ENCODE measurements around the gene SUSD6.

Gene SUSD6

DNA sequence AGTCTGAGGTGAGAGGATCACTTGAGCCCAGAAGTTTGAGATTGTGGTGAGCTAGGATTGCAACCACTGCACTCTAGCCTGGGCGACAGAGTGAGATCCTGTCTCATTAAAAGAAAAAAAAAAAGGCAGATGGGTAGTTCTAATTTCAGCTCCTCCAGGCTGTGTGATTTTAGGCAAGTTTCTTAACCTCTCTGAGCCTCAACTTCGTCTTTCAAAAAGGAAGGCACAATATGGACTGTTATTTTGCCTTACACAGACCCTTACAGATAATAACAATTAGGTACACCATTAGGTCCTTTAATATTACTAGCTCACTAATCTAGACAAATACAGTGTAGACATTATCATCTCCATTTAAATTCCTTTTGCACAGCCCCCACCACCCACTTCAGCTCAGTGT is 31.9 kb upstream of the SUSD6 start:
- no peak for DNase-seq (ENCODE audit: low read depth in 1 of 2, low spot score in 1 of 2)
- H3K27me3 ChIP-seq (ENCODE audit: insufficient read depth, poor library complexity, severe bottlenecking): no peaks in the 10 kb centered on the region
- no peak overlapping the region for H3K4me3 ChIP-seq (replicated peaks; ENCODE audit: insufficient read depth, low read length)
- H3K27ac ChIP-seq (replicated peaks): no peak overlapping the region
- no peak for TF ChIP-seq POLR2AphosphoS5 (IDR thresholded peaks at IDR 0.05; ENCODE audit: low read depth)

DNA sequence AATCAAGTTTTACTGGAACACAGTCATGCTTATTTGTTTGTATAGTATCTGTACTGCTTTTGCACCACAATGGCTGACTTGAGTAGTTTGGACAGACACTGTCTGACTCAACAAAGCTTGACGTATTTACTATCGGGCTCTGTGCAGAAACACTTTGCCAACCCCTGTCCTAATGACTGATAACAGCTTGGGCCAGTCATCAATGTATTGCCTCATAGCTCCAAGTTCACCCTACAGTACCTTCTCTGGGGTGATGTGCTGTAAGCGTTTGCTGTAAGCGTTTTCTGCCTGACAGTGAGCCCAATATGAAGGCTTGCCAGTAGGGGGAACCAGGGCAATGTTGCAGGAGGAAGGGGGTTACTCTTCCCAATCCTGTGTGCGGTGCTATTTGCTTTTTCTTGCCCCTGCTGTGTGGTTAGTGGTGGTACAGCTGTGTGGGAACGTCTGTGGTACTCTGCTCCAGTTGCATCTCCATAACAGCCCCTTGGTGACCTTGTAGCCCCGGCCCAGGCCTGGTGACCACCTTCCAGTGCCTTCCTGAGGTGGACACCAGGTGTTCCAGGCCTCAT is 31.3 kb upstream of the SUSD6 start:
- no peaks in the 10 kb centered on the region for H3K27me3 ChIP-seq (ENCODE audit: insufficient read depth, poor library complexity, severe bottlenecking)
- no peak overlapping the region for H3K27ac ChIP-seq (replicated peaks)
- no peak overlapping the region for H3K4me3 ChIP-seq (replicated peaks; ENCODE audit: insufficient read depth, low read length)
- TF ChIP-seq, protein P1, sequence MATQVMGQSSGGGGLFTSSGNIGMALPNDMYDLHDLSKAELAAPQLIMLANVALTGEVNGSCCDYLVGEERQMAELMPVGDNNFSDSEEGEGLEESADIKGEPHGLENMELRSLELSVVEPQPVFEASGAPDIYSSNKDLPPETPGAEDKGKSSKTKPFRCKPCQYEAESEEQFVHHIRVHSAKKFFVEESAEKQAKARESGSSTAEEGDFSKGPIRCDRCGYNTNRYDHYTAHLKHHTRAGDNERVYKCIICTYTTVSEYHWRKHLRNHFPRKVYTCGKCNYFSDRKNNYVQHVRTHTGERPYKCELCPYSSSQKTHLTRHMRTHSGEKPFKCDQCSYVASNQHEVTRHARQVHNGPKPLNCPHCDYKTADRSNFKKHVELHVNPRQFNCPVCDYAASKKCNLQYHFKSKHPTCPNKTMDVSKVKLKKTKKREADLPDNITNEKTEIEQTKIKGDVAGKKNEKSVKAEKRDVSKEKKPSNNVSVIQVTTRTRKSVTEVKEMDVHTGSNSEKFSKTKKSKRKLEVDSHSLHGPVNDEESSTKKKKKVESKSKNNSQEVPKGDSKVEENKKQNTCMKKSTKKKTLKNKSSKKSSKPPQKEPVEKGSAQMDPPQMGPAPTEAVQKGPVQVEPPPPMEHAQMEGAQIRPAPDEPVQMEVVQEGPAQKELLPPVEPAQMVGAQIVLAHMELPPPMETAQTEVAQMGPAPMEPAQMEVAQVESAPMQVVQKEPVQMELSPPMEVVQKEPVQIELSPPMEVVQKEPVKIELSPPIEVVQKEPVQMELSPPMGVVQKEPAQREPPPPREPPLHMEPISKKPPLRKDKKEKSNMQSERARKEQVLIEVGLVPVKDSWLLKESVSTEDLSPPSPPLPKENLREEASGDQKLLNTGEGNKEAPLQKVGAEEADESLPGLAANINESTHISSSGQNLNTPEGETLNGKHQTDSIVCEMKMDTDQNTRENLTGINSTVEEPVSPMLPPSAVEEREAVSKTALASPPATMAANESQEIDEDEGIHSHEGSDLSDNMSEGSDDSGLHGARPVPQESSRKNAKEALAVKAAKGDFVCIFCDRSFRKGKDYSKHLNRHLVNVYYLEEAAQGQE (IDR thresholded peaks at IDR 0.05; ENCODE audit: insufficient replicate concordance, low read depth): no peak
- TF ChIP-seq, protein P2, sequence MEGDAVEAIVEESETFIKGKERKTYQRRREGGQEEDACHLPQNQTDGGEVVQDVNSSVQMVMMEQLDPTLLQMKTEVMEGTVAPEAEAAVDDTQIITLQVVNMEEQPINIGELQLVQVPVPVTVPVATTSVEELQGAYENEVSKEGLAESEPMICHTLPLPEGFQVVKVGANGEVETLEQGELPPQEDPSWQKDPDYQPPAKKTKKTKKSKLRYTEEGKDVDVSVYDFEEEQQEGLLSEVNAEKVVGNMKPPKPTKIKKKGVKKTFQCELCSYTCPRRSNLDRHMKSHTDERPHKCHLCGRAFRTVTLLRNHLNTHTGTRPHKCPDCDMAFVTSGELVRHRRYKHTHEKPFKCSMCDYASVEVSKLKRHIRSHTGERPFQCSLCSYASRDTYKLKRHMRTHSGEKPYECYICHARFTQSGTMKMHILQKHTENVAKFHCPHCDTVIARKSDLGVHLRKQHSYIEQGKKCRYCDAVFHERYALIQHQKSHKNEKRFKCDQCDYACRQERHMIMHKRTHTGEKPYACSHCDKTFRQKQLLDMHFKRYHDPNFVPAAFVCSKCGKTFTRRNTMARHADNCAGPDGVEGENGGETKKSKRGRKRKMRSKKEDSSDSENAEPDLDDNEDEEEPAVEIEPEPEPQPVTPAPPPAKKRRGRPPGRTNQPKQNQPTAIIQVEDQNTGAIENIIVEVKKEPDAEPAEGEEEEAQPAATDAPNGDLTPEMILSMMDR (IDR thresholded peaks at IDR 0.05; ENCODE audit: insufficient read depth, low read length): peak; percentile 26
- TF ChIP-seq POLR2AphosphoS5 (IDR thresholded peaks at IDR 0.05; ENCODE audit: low read depth) (no peak), SPI1 (IDR thresholded peaks at IDR 0.05; ENCODE audit: borderline replicate concordance, low read depth) (no peak), GABPA (IDR thresholded peaks at IDR 0.05; ENCODE audit: low read depth) (no peak)
- peak in 1 of 2 experiments; percentile 38 for DNase-seq (ENCODE audit: low read depth in 1 of 2, low spot score in 1 of 2)

DNA sequence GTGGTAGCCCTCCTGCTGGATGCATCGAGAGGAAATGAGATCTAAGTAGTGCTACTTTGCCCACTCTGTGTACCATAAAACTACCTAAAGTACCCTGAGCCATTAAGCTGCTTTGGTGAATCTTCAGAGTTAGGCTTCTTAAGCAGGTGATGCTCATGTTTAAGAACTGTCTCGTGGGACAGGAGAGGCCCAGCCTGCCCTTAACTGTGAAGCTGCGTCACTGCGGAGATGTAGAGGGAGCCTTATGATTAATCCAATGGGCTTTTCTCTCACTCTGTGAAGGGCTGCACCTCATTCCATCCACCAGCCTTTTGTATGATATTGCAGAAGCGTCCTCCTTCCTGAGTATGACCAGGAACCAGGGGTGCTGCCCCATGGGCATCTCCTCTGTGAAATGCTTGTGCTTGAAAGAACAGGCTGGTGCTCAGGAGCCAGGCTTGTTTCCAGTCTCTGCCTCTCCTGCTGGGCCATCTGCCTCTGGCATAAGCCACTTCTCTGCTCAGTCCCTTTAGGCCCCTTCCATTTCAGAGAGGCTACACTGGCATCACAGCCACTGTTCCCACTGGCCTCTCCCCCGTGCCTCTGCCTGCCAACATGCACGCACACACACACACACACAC is 30.0 kb upstream of the SUSD6 start:
- no peak for DNase-seq (ENCODE audit: low read depth in 1 of 2, low spot score in 1 of 2)
- Histone ChIP-seq H3K27ac (replicated peaks) (no peak overlapping the region), H3K4me3 (replicated peaks; ENCODE audit: insufficient read depth, low read length) (no peak overlapping the region), H3K27me3 (ENCODE audit: insufficient read depth, poor library complexity, severe bottlenecking) (no peaks in the 10 kb centered on the region)
- TF ChIP-seq GABPA (IDR thresholded peaks at IDR 0.05; ENCODE audit: low read depth) (no peak), SPI1 (IDR thresholded peaks at IDR 0.05; ENCODE audit: borderline replicate concordance, low read depth) (no peak), POLR2AphosphoS5 (IDR thresholded peaks at IDR 0.05; ENCODE audit: low read depth) (no peak)
- TF ChIP-seq, protein P2 (IDR thresholded peaks at IDR 0.05; ENCODE audit: insufficient read depth, low read length): no peak
- TF ChIP-seq, protein P1 (IDR thresholded peaks at IDR 0.05; ENCODE audit: insufficient replicate concordance, low read depth): no peak

DNA sequence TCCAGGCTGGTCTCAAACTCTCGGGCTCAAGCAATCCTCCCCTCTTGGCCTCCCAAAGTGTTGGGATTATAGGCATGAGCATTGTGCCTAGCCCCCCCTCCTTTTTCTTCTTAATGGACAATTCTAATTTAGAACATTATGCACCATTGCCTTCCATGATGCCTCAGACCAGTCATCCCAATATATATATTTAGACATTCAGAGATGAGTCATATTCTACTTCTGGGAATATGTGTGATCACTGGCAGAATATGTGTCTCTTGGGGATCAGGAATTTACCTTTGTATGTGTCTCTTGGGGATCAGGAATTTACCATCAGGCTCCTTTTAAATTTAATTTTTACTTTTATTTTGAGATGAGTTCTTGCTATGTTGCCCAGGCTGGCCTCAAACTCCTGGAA is 29.2 kb upstream of the SUSD6 start:
- no peak overlapping the region for H3K27ac ChIP-seq (replicated peaks)
- H3K27me3 ChIP-seq (ENCODE audit: insufficient read depth, poor library complexity, severe bottlenecking): no peaks in the 10 kb centered on the region
- no peak overlapping the region for H3K4me3 ChIP-seq (replicated peaks; ENCODE audit: insufficient read depth, low read length)
- DNase-seq (ENCODE audit: low read depth in 1 of 2, low spot score in 1 of 2): no peak
- TF ChIP-seq, protein P2 (IDR thresholded peaks at IDR 0.05; ENCODE audit: insufficient read depth, low read length): no peak
- TF ChIP-seq, protein P1 (IDR thresholded peaks at IDR 0.05; ENCODE audit: insufficient replicate concordance, low read depth): no peak
- TF ChIP-seq SPI1 (IDR thresholded peaks at IDR 0.05; ENCODE audit: borderline replicate concordance, low read depth) (no peak), GABPA (IDR thresholded peaks at IDR 0.05; ENCODE audit: low read depth) (no peak), POLR2AphosphoS5 (IDR thresholded peaks at IDR 0.05; ENCODE audit: low read depth) (no peak)
